Right lobe of liver (tissue), 6 donors: ENCODE data around the gene FLYWCH2. TPM values are rescaled to one million over a fixed set of nuclear protein-coding genes. Genes with fewer than 3 reads are reported as not detected.

Experiments
- ATAC-seq, 4 donors: fragments of 200-7000 bp; cut with Tn5 transposase; one replicate each; pipeline ENCODE4 v1.9.1; 2020; ENCODE audit warnings: mild to moderate bottlenecking in 4 of 4, moderate library complexity in 4 of 4
- DNase-seq, 3 donors: peaks; one replicate each; pipeline ENCODE4 v3.0.0-alpha.2; 2020
- H3K27ac ChIP-seq, 3 donors: fragments of 200-600 bp; one replicate each; pipeline ENCODE4 v1.8.0; 2022
- H3K27me3 ChIP-seq, 2 donors: fragments of 200-600 bp; one replicate each; pipeline ENCODE4 v1.8.0; 2022
- H3K36me3 ChIP-seq, 4 donors: fragments of 200-600 bp; sonication (generic) in 1 of 4; one replicate each; pipeline versions ENCODE4 v1.5.1 to v1.8.0; 2017 to 2022; ENCODE audit warnings: control low read depth in 1 of 4
- H3K4me1 ChIP-seq, 4 donors: fragments of 200-600 bp; sonication (generic) in 1 of 4; one replicate each; pipeline versions ENCODE4 v1.5.1 to v1.8.0; 2017 to 2022; ENCODE audit warnings: control low read depth in 1 of 4
- H3K4me3 ChIP-seq, 3 donors: fragments of 200-600 bp; one replicate each; pipeline ENCODE4 v1.8.0; 2022
- H3K9me3 ChIP-seq, 4 donors: fragments of 200-600 bp; sonication (generic) in 1 of 4; one replicate each; pipeline versions ENCODE4 v1.5.1 to v1.8.0; 2017 to 2022; ENCODE audit warnings: control low read depth in 1 of 4
- CTCF ChIP-seq, 4 donors: fragments of 200-600 bp in 3 of 4; fragments of 450-650 bp in 1 of 4; IDR thresholded peaks; one replicate each; pipeline versions ENCODE4 v1.5.1 to v1.8.0; 2016 to 2022; ENCODE audit warnings: antibody characterized with exemption in 4 of 4, mild to moderate bottlenecking in 2 of 4
- POLR2A ChIP-seq: fragments of 450-650 bp; IDR thresholded peaks from one replicate; pipeline ENCODE4 v1.6.1; 2017; ENCODE audit warnings: antibody characterized with exemption, mild to moderate bottlenecking
- WGBS: methylation state at CpG from one replicate; pipeline ENCODE4 v1.1.6; 2018; ENCODE audit warnings: low coverage, low lambda C conversion rate; ENCODE audit not compliant: insufficient coverage; ENCODE audit errors: missing lambda C conversion rate; 5-methylcytosine and 5-hydroxymethylcytosine counted together
- intact Hi-C, 2 donors: fragments of 100-400 bp; cut with DNase I; formaldehyde crosslinking; loops; one replicate each; pipeline versions ENCODE4 v1.11.2 to v1.14.1; 2022
- total RNA-seq, 6 experiments: library from RNA; depleted of rRNA in 2 of 6; stranded (reverse); fragments of >200 nt in 2 of 6; fragmentation: NEBNext Ultra II Directional in 3 of 6; extraction: Animal tissue kit (Norgen Biotek cat#: 25700) in 3 of 6; gene quantifications; one replicate each; pipeline versions ENCODE4 v1.1.0 to v1.2.4, GENCODE V29; 2016 to 2023
- donor health status: DM: no; HTN: yes; CAD: no.
- donor health status: DM: no; HTN: no; CAD: no.
- donor health status: DM: no; HTN: no; CAD: no.
- donor health status: DM: no; HTN: yes; CAD: no.
- donor health status: DM: no; HTN: yes; CAD: no.

FLYWCH2 gene
- total RNA-seq, 6 experiments from 2014 or later: 3.6 to 18.9 (median 5.6) TPM

GRCh38 chr16:2867987-2868789, 14.8 kb upstream of the FLYWCH2 start:
- peak overlapping the region; percentile 37 to 91 (median 88) for H3K27ac ChIP-seq
- WGBS: under 1% methylated on average over 30 of the region's 45 CpGs
- no peaks in the 10 kb centered on the region for H3K27me3 ChIP-seq
- H3K9me3 ChIP-seq: no peaks in the 10 kb centered on the region
- ATAC-seq: peak; percentile 98 to 99 (median 99)
- H3K36me3 ChIP-seq: no peaks in the 10 kb centered on the region
- peak; percentile 89 to 92 (median 92) for DNase-seq
- TF ChIP-seq POLR2A (peak; percentile 83), CTCF (IDR thresholded peaks at IDR 0.05) (peak; percentile 96 to 98 (median 97))
- peaks cover 0 to 5% (median 0%) of the 10 kb centered on the region in 4 donors for H3K4me1 ChIP-seq
- peak overlapping the region; percentile 66 to 89 (median 67) for H3K4me3 ChIP-seq
- intact Hi-C loops: no loop called here

GRCh38 chr16:2871926-2872325, 11.1 kb upstream of the FLYWCH2 start:
- WGBS: 46% methylated on average over 6 of the region's 6 CpGs
- Histone ChIP-seq H3K4me1 (peaks cover 0 to 5% (median under 1%) of the 10 kb centered on the region in 4 donors), H3K27me3 (no peaks in the 10 kb centered on the region), H3K4me3 (no peak overlapping the region), H3K9me3 (no peaks in the 10 kb centered on the region), H3K36me3 (no peaks in the 10 kb centered on the region), H3K27ac (no peak overlapping the region)
- intact Hi-C loops: no loop called here
- ATAC-seq (no peak), DNase-seq (no peak)
- TF ChIP-seq CTCF (IDR thresholded peaks at IDR 0.05) (no peak), POLR2A (no peak)

GRCh38 chr16:2874032-2874911, 8.7 kb upstream of the FLYWCH2 start:
- Histone ChIP-seq H3K4me1 (peaks cover 0 to 1% (median 0%) of the 10 kb centered on the region in 4 donors), H3K4me3 (no peak overlapping the region), H3K27me3 (no peaks in the 10 kb centered on the region), H3K36me3 (no peaks in the 10 kb centered on the region), H3K9me3 (no peaks in the 10 kb centered on the region), H3K27ac (no peak overlapping the region)
- 52% methylated on average over 17 of the region's 21 CpGs for WGBS
- intact Hi-C loops: no loop called here
- ATAC-seq (no peak), DNase-seq (no peak)
- TF ChIP-seq CTCF (IDR thresholded peaks at IDR 0.05) (no peak), POLR2A (no peak)

- intact Hi-C loops: loop anchor here in 1 of 2 donors (5.0 kb wide), 1 partner anchor 37 kb away; the partner anchor contains the start of gene FLYWCH1
- ATAC-seq (peak; percentile 100), DNase-seq (peak; percentile 78 to 84 (median 82))
- Histone ChIP-seq H3K27ac (no peak overlapping the region), H3K4me3 (no peak overlapping the region), H3K4me1 (peaks cover 0 to 1% (median 0%) of the 10 kb centered on the region in 4 donors), H3K9me3 (no peaks in the 10 kb centered on the region), H3K36me3 (no peaks in the 10 kb centered on the region), H3K27me3 (no peaks in the 10 kb centered on the region)
- 15% methylated on average over 17 of the region's 25 CpGs for WGBS
- TF ChIP-seq CTCF (IDR thresholded peaks at IDR 0.05) (peak; percentile 89 to 95 (median 93)), POLR2A (no peak)
These were observed 8.1 kb upstream of the FLYWCH2 start for GRCh38 chr16:2874912-2875362.
